Smooth muscle cell (in vitro differentiated cells): ENCODE results near the gene BUB3. TPM values are rescaled to one million over a fixed set of nuclear protein-coding genes. Genes with fewer than 3 reads are reported as not detected.

Source experiments
- DNase-seq: peaks from one replicate; lab custom pipeline; 2025; ENCODE audit not compliant: unreplicated experiment; lab: John Stamatoyannopoulos, UW
- H2AFZ ChIP-seq: fragments of 200-600 bp; sonication (generic); 2 replicates; pipeline ENCODE4 v1.6.0; 2016; ENCODE audit warnings: antibody characterized with exemption, low read depth, mild to moderate bottlenecking
- H3F3A ChIP-seq: fragments of 200-600 bp; sonication (generic); 2 replicates; pipeline ENCODE4 v1.6.0; 2017; ENCODE audit warnings: antibody characterized with exemption, low read depth
- H3K27ac ChIP-seq: fragments of 200-600 bp; sonication (generic); 2 replicates; pipeline ENCODE4 v1.5.1; 2016; ENCODE audit warnings: low read depth, mild to moderate bottlenecking
- H3K27me3 ChIP-seq: fragments of 200-600 bp; sonication (generic); 2 replicates; pipeline ENCODE4 v1.6.1; 2016; ENCODE audit warnings: low read depth, mild to moderate bottlenecking
- H3K36me3 ChIP-seq: fragments of 200-600 bp; sonication (generic); 2 replicates; pipeline ENCODE4 v1.5.1; 2016; ENCODE audit warnings: low read depth
- H3K4me1 ChIP-seq: fragments of 200-600 bp; sonication (generic); 2 replicates; pipeline ENCODE4 v1.5.1; 2016; ENCODE audit warnings: low read depth
- H3K4me2 ChIP-seq: fragments of 200-600 bp; sonication (generic); 2 replicates; pipeline ENCODE4 v1.6.0; 2016; ENCODE audit warnings: mild to moderate bottlenecking
- H3K4me3 ChIP-seq: fragments of 200-600 bp; sonication (generic); 2 replicates; pipeline ENCODE4 v1.5.1; 2016; ENCODE audit warnings: mild to moderate bottlenecking
- H3K79me2 ChIP-seq: fragments of 200-600 bp; sonication (generic); 2 replicates; pipeline ENCODE4 v1.6.0; 2016; ENCODE audit warnings: low read depth, mild to moderate bottlenecking
- H3K9ac ChIP-seq: fragments of 200-600 bp; sonication (generic); 2 replicates; pipeline ENCODE4 v1.6.0; 2016; ENCODE audit warnings: low read depth
- H3K9me3 ChIP-seq: fragments of 200-600 bp; sonication (generic); replicated peaks from 2 replicates; pipeline ENCODE4 v1.5.1; 2016; ENCODE audit warnings: low read depth
- H4K20me1 ChIP-seq: fragments of 200-600 bp; sonication (generic); 2 replicates; pipeline ENCODE4 v1.6.0; 2016; ENCODE audit warnings: low read depth
- WGBS: methylation state at CpG from one replicate; pipeline ENCODE4 v1.1.7; 2016; ENCODE audit warnings: low lambda C conversion rate; 5-methylcytosine and 5-hydroxymethylcytosine counted together
- polyA plus RNA-seq: library from polyadenylated mRNA; unstranded; fragments of >200 nt; fragmentation: Nextera tagmentation; extraction: Ambion mirVana; gene quantifications from 2 replicates; pipeline ENCODE4 v1.2.1, GENCODE V29; 2016
- total RNA-seq: library from RNA; depleted of rRNA; stranded (reverse); fragments of >200 nt; gene quantifications from 2 replicates; pipeline ENCODE4 v1.2.3, GENCODE V29; 2014
- TF ChIP-seq, protein P1 (sequence below): fragments of 200-600 bp; sonication (generic); IDR thresholded peaks from 2 replicates; pipeline ENCODE4 v1.5.1; 2017; ENCODE audit warnings: borderline replicate concordance, mild to moderate bottlenecking, antibody characterized with exemption; ENCODE audit not compliant: insufficient read depth, poor library complexity, severe bottlenecking

The BUB3 gene
- total and polyA plus RNA-seq, 2 experiments from 2014 or later: 75.3 to 78.4 TPM

GRCh38 chr10:123150986-123151736 lies 3.0 kb upstream of the BUB3 start:
- Histone ChIP-seq H3F3A (no peaks in the 10 kb centered on the region), H3K4me3 (no peak overlapping the region), H3K4me1 (peaks cover 36% of the 10 kb centered on the region), H4K20me1 (peaks cover 14% of the 10 kb centered on the region), H3K9ac (no peak overlapping the region), H2AFZ (no peak overlapping the region), H3K27me3 (peaks cover 73% of the 10 kb centered on the region), H3K36me3 (peaks cover 5% of the 10 kb centered on the region), H3K4me2 (peak overlapping the region; percentile 86), H3K79me2 (peaks cover 14% of the 10 kb centered on the region), H3K9me3 (no peaks in the 10 kb centered on the region), H3K27ac (no peak overlapping the region)
- no peak for DNase-seq
- TF ChIP-seq, protein P1, sequence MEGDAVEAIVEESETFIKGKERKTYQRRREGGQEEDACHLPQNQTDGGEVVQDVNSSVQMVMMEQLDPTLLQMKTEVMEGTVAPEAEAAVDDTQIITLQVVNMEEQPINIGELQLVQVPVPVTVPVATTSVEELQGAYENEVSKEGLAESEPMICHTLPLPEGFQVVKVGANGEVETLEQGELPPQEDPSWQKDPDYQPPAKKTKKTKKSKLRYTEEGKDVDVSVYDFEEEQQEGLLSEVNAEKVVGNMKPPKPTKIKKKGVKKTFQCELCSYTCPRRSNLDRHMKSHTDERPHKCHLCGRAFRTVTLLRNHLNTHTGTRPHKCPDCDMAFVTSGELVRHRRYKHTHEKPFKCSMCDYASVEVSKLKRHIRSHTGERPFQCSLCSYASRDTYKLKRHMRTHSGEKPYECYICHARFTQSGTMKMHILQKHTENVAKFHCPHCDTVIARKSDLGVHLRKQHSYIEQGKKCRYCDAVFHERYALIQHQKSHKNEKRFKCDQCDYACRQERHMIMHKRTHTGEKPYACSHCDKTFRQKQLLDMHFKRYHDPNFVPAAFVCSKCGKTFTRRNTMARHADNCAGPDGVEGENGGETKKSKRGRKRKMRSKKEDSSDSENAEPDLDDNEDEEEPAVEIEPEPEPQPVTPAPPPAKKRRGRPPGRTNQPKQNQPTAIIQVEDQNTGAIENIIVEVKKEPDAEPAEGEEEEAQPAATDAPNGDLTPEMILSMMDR: no peak
- WGBS: 2% methylated on average over 56 of the region's 56 CpGs

DNA sequence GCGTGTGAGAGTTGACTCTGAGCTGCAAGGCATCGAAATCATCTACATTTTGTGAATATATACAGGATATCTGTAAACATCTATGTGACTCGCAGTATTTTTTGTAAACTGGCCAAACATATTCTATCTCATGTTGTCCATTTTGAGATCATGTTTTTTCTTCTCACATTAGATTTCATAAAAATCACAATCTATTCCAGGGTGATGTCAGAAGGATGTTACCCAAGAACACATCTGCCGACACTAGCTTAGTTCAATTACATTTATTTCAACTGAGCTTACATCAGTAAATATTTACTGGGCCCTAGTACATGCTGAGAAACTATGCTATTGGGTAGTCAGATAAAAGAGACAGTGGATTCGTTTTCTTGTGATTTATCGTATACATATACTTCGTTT lies 2.5 kb upstream of the BUB3 start:
- H3K9me3 ChIP-seq: no peaks in the 10 kb centered on the region
- no peaks in the 10 kb centered on the region for H3F3A ChIP-seq
- peaks cover 20% of the 10 kb centered on the region for H3K79me2 ChIP-seq
- no peak overlapping the region for H3K9ac ChIP-seq
- 27% methylated on average over 7 of the region's 7 CpGs for WGBS
- TF ChIP-seq, protein P1: no peak
- H4K20me1 ChIP-seq: peaks cover 20% of the 10 kb centered on the region
- no peak overlapping the region for H2AFZ ChIP-seq
- H3K36me3 ChIP-seq: peaks cover 8% of the 10 kb centered on the region
- H3K4me1 ChIP-seq: peaks cover 32% of the 10 kb centered on the region
- no peak overlapping the region for H3K27ac ChIP-seq
- DNase-seq: no peak
- no peak overlapping the region for H3K4me3 ChIP-seq
- peaks cover 67% of the 10 kb centered on the region for H3K27me3 ChIP-seq
- H3K4me2 ChIP-seq: no peak overlapping the region

DNA sequence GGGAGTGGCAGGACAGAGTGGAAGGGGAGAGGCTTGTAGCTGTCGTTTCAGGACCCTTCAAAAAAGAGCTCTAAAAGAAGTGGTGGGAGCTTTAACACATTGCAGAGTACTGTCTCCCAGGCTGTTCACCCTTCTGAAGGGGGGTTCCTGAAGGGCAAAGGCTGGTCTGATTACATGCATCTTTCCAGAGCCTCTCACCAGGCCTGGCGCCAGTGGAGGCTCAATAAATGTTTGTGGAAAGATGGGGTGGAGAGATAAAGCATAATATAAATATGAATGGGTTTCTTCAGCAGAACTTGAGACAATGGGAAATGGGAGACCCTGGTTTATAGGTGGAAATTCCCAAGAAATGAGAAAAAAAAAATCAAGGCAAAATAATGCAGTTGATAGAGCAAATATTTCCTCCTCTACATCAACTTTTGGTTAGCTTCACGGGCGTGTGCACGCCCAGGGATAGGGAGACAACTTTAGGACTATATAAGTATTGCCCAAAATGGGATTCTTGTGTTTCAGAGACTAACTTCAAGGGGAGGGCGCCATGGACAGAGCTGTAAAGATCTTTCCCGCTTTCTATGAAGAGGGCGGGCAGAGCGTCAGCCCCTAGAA lies 613 bp upstream of the BUB3 start:
- peaks cover 8% of the 10 kb centered on the region for H3K36me3 ChIP-seq
- H3K27me3 ChIP-seq: peaks cover 49% of the 10 kb centered on the region
- no peak for DNase-seq
- H3K4me3 ChIP-seq: no peak overlapping the region
- H3K9ac ChIP-seq: no peak overlapping the region
- H3K4me2 ChIP-seq: peak overlapping the region; percentile 52
- no peak overlapping the region for H3K27ac ChIP-seq
- H3K4me1 ChIP-seq: peaks cover 32% of the 10 kb centered on the region
- no peaks in the 10 kb centered on the region for H3F3A ChIP-seq
- H3K9me3 ChIP-seq: no peaks in the 10 kb centered on the region
- H3K79me2 ChIP-seq: peaks cover 38% of the 10 kb centered on the region
- H4K20me1 ChIP-seq: peaks cover 38% of the 10 kb centered on the region
- TF ChIP-seq, protein P1: no peak
- no peak overlapping the region for H2AFZ ChIP-seq
- 39% methylated on average over 9 of the region's 9 CpGs for WGBS
